LoVo (cell line): ENCODE measurements around the gene NIPSNAP3A.
A peak's percentile ranks its signal among the peaks of the same experiment; 100 is the strongest.

Source experiments
- DNase-seq: peaks from one replicate; pipeline ENCODE4 v3.0.0-alpha.2; 2016; ENCODE audit warnings: low spot score

The NIPSNAP3A gene

DNA sequence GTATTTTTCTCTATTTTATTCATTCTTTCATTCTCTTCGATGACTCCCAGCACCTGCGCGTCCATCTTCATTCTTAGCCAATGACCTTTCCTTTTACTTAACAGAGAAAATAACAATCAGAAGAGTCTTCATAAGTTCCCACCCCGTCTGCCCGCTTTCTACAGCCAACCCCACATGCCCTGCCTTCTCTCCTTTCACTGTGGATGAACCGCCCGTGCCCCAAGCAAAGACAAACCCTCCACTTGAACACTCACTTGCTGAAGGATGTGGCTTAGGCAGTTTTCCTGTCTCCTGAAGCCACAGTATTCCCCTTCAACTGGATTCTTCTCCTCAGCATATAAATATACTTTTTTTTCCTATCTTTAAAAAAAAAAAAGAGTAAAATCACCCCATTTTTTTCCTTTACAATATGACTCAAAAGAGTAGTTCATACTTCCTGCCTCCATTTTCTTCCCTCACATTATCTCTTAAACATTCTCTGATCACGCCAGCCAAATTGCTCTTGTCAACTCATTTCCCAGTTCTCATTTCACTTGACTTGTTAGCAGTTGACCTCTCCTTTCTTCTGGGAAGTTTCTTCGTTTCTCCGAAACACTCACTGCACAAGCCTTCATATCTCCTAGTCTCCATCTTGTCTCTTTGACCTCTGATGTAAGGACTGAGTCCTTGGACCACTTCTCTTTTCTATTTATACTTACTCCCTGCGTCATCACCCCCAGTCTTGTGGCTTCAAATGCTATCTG lies 27.5 kb downstream of the NIPSNAP3A start:
- no peak for DNase-seq

DNA sequence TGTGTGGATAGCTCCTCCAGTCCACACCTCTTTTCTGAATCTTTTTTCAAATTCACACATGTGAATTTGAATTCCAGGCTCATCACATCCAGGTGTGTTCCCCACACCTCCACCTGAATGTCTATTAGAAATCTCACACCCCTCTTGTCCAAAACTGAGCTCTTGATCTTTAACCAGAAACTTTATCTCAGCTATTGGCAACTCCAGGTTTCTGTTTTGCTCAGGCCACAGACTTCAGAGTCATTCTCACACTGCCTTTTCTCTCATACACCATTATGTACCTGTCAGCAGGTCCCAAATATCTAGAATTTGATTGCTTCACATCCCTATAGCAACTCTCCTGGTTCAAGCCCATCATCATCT lies 28.1 kb downstream of the NIPSNAP3A start:
- no peak for DNase-seq

DNA sequence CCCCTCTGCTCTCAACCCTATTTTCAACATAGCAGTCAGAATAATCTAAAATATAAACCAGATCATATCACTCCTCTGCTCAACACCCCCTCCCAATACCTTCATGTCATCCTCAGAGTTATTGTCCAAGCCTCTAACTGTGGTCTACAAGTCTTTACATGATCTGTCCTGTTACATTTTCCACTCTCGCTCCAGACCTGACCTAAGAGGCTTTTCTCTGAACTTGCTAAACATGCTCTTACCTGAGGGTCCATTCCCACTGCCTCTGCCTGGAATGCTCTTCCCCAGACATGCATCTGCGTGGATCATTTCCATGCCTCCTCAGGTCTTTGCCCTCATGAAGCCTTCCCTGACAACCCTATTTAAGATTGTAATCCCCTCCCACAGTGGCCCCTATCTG lies 28.5 kb downstream of the NIPSNAP3A start:
- DNase-seq: no peak

DNA sequence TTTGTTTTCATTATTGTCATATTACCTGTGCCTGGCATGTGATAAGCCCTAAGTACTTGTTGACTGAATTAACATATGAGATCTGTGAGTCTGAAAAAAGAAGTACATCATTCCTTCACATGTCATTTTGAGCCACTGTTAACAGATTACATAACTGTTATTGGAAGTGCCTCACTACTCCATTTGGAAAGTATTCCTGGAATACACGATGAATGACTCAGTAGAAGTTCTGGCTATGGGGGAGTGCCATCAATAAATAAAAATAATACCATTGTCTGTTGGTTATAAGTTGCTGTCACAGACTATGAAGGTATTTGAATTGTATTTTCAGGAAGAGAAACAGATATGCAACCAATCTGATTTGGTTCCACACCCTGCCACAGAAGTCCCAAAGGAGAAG lies 29.3 kb downstream of the NIPSNAP3A start:
- DNase-seq: no peak

DNA sequence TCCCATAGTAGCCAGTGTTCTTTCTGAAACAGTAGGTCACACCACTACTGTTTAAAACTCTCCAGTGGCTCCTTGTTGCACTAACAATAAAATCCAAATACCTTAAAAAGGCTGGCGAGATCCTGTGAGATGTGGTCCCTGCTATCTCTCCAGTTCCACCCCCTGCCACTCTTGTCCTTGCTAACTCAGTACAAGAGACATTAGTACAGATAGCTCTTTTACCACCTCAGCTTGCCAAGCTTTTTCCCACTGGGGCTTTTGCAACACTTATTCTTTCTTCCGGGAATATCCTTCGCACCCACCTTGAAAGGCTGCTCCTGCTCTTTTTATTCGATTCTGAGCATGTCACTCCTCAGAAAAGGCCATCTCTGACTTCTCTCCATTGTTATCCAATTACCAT lies 31.3 kb downstream of the NIPSNAP3A start:
- DNase-seq: no peak

DNA sequence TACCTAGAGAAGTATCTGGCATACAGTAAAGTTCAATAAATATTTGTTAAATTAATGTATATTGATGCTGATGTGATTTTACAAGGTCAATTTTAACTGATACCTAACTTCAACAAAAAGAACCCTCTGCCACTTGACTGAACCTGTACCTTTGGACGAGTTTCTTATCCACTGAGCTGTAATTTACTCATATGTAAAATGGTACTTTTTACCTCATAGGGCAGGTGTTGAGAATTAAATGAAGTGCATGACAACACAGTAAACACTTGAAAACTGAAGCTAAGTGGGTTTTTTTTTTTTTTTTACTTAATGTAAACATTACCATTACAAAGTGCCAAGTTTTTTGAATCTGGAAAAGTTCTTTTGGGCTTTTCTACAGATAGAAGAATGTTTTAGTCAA lies 31.9 kb downstream of the NIPSNAP3A start:
- DNase-seq: no peak

DNA sequence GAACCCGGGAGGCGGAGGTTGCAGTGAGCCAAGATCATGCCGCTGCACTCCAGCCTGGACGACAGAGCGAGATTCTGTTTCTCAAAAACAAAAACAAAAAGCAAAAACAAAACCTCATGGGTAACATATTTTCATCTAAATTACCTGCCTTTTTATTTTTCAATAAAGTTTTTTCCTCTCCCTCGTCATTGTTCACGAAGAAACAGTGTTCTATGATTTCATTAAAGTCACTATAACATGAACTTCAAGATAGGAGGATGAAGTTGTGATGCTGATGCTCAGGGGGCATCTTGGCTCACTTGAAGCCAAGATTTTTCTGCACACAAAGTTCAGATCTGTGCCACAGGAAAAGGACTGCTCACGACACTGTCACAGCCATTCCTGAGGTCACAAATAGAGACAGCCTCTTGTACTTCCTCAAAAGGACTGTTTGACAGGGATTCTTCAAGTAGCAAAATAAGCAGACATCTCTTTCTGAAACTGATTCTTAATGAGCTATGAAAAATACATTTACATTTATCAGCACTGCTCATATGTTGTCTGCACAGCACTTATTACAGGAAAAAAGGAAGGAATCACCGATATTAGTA lies 32.6 kb downstream of the NIPSNAP3A start:
- no peak for DNase-seq

DNA sequence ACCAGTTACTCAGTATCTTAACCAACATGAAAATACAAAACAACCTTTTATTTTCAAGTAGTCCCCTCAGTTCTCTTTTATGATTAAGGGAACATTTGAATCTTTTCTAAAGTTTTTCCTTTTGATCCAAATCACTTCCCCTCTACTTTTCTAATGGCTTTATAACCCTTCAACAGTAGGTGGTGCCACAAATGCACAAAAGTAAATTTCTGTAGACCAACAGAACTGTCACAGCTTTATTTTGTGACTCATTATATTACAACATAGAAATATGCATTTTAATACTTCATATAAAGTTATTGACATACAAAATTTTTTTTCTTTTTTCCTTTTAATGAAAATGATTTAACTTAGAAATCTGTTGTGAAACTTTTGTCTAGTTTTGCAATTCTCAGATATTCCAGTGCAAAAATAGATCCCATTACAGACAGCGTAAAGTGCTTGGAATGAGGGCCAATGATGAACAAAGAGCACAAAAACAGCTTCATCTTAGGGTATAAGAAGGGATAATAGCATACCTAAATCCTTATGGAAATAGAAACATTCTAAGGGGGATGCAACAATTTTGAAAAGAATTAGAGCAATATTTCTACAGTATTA lies 33.4 kb downstream of the NIPSNAP3A start:
- peak; percentile 31 for DNase-seq

DNA sequence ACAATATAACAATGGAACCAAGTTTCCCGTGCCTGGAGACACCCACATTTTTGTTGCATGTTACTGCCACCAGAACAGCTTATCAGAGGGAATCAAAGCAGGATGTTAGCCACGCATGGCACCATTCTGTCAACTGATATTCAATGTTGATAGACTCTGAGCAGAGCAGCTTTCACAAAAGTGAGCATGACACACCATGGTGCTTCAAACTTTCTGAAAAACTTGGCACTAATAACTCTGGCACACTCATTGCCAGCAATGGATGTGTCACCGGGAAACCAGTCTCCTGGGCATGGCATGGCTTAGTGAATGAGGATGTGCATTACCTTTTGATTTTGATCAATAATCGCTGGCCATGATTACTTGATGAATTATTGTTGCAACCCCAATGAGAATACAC lies 36.1 kb downstream of the NIPSNAP3A start:
- no peak for DNase-seq

DNA sequence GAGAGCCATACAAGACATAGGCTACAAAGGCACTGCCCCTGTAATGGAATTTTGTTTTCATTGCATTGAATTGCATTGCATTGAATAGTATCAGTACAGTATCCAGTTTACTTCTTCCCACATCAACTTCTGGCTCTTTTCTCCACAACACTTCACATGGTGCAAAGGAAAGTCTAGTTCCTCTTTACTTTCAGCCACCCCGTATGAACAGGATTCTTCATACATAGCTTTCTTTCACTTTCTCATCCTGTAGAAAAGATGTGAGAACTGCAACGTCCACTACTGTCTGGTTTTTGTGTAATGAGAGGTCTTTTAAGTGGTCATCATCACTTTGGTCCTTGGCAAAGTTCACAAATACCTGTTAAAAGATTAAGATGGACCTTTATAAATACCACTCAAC lies 36.6 kb downstream of the NIPSNAP3A start:
- DNase-seq: no peak

DNA sequence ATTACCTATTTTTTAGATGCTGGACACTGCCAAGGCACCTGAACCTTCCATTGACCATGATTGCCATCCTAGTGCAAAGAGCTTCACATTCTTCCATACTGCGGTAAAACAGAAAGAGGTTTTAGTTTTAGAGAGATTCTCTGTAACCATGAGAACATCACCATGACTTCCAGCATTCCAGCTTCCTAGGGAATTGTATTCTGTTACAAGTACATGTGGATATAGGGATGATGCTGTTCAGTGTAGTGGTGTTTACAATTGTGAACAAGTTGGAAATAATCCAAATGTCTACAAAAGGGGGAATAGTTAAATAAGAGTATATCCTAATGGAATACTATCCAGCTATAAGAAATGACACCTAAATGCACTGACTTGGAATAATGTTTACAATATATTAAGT lies 38.8 kb downstream of the NIPSNAP3A start:
- no peak for DNase-seq

DNA sequence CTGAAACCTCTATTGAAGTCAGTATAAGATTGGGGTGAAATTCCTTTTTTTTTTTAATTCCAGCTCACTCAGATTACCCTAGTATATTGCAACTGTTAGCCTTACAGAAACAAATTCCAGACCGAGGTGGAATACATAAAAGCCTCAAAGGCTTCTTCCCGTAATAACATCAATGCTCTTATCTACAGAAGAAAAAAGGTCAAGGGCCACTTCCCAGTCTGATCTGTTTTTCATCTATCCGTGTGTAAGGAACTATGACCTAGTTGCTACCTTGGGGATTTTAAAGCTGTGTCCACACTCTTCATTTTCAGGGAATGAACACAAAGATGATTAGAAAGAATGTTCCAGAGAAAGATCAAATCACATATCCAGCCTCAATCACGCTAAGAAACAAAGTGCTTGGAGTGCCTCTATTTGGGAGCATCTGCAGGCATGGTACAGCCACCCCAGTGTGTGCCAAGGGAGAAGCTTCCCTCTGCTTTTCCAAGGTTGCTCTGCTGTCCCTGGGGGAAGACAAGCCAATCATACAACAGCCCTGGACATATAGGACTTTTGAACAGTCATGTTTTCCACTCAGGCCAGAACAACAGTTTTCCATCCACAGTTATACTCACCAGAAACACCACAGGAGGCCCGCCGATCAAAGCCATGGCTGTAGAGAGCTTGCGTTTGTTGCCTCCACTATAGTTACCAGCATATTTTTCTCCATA lies 40.0 kb downstream of the NIPSNAP3A start:
- DNase-seq: no peak

DNA sequence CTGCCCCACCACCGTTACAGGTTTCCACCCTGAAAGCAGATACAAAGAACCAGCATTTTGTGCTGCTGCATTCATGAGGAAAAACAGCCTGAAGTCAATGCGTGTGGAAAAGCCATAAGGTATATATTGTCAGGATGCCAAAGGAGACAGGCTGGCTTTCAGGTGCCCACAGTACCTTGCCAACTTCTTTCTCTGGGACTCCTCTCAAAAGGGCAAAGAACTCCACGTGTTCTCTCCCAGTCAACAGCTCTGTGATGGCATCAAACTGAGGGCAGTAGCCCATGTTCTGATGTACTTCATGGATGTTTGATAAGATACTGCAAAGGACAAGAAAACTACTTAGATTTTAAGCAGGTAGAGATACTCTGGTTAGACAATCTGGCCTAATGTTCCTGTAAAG lies 40.8 kb downstream of the NIPSNAP3A start:
- DNase-seq: no peak

DNA sequence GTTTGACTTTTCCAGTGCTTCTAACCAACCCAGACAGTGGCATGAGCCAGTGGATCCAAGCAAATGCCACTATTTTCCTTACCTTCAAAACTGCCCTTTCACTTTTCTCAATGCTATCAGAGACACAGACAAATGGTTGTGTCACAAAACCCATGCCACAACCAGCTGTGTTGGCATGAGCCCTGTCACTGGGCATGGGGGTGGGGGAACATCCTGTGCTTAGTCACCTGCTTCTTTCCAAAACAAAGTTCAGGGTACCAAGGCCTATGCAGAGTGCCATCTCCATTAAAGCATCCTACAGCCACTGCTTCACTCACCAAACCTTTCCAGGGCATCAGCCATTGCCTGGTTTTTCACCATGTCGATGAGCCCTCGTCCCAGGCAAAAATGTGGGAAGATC lies 46.6 kb downstream of the NIPSNAP3A start:
- DNase-seq: no peak

DNA sequence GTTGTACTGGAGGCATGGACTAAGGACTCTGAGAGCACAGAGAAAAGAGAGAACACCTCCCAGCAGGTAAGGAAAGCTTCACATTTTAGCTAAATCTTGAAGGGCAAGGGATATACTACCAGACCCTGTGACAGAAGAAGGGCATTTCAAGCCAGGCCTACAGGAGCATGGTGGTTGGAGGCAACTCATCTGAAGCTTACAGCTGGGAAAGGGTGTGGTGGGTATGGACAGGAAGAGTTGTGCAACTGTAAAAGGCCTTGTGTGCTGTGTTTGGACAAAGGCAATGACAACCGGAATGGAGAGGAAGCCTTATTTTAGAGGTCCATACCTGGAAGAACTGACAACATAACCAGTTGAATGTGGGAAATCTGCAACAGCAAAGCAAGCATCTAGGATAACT lies 47.6 kb downstream of the NIPSNAP3A start:
- DNase-seq: no peak

DNA sequence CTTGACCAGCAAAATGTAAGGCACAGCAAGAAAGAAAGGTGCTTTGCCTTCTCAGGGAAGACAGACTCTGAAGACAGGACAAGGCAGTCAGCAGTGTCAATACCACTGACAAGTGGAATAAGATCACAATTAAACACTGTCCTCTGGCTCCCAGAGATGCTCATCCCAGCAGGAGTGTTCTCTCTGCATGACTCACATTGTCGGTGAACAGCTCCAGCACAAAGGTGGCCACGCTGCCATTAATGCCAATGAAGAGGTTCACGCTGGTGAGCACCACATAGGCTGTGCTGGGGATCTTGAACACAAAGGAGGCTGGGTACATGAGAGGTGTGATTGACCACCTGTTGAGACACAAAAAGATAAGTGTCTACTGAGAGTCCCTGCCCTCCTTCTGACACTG lies 48.4 kb downstream of the NIPSNAP3A start:
- DNase-seq: no peak

DNA sequence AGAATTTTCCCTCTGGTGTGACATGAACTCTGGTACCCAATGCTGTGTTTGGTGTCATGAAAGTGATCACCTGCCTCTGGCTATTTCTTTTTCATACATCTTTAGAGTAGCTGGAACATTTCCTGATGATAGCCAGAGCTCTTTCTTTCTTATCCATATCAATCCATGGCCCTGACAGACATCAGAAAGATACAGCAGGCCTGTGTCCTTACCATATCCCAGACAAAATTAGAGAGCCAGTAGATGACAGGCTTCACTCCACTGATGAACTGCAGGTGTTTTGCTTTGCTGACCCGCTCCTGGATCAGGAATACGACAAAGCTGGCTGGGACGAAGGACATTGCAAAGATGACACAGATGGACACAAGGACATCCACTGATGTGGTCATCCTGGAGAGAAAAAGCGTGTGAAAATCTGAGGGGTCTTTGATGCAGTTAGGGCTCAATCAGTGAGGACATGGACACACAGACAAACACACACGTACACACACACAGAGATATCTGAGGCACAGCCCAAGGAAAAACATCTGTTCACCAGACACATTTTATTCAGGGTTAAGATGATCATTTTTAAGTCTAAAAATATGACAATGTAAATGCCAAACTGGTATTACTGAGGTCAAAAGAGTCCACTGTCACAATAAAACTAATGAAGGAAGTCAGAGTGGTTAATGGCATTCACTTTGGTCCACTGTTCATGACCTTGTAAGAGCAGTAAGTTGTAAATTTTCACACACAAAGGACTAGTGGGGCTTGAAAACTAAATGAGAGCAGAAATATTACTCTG lies 50.9 kb downstream of the NIPSNAP3A start:
- DNase-seq: no peak

DNA sequence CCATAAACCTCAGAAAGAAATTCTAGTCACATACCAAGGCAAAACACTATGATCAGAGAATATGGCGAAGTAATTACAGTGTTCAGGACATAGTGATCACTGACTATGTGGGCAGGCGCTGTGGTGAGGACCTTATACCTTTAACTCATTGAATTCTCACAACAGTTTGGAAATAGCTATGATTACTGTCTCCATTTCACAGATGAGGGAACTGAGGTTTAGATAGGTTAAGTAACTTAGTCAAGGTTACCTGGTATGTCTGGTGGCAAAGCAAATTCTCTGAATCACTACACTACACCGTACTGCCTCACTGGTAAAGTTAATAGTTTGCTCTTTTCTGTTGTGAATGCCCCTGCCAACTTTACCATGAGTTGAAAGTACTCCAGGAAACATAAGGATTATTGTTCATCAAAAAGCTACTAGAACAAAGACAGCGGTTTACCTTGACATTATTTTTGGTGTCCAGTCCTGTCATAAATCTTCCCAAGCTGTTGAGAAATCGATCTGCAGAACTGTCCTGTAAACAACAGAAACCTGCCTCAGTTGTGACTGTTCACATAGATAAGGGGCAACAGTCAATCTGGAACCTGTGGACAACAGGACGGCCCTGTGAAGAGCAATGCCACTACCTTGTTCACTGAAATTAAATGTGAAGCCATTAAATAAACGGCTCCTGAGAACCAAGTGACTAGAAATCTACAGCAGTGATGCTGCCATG lies 52.7 kb downstream of the NIPSNAP3A start:
- DNase-seq: no peak

DNA sequence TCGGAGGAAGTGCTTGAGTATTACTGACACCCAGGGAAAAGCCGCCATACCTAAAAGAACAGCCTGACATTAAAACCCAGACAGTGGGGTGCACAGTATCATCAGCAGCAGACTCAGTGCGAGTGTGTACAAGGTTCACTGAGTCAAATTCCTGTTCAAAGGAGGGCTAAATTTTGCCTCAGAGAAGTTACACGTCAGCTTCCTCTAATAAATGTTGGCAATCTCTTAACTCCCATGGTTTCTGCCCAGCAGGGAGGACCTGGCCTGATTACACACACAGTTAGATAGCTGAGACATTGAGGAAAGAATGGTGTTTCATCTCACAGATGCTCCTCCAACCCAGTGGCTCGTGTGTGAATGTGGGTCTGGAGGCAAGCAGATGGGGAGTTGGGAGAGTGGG lies 54.6 kb downstream of the NIPSNAP3A start:
- DNase-seq: no peak

DNA sequence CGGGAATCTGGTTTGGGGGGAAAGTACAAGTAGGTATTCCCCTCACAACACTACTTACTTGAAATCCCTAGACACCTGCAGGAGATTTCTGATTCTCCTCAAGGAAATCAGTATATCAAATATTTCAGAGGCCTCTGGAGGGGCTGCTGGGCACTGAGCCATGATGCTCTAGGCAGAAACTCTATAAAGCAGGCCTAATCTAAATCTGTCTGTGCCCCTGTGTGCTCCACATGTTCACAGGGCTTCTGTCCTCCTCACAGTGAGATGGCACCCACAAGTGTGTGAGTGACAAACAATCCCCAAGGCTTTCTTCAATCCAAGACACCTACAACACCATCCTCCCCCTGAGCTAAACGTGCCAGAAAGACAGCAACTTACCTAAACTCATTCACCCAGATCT lies 55.4 kb downstream of the NIPSNAP3A start:
- DNase-seq: no peak

DNA sequence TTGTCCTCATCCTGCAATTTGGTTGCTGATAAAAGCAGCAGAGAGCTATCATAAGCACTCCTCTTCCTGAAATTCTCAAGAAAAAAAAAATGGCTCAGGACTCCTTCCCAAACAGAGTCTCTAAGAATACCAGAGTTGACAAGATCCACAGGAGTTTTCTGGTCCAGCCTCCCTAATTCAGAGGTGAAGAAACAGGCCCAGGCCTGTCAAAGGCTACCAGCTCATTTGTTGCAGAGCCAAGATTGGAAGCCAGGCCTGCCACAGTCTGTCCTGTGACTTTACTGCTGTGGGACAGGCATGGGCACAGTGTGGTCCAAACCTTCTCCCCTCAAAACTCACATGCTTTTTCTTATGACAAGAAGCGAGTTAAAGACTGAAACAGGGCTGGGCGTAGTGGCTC lies 58.0 kb downstream of the NIPSNAP3A start:
- no peak for DNase-seq
